LHCN-M2 (cell line): ENCODE data around the gene ZNF200. TPM values are rescaled to one million over a fixed set of nuclear protein-coding genes. Genes with fewer than 3 reads are reported as not detected.
"Not testable (repeated sequence)": the region's sequence is repeated elsewhere in the genome, so short reads cannot be mapped to it uniquely, and the experiment has no call there.

ENCODE experiments used
- DNase-seq: peaks from one replicate; pipeline ENCODE4 v3.0.0-alpha.2; 2012; ENCODE audit warnings: low read depth
- total RNA-seq: library from RNA; depleted of rRNA; stranded (reverse); fragments of >200 nt; gene quantifications from 2 replicates; pipeline ENCODE4 v1.2.3, GENCODE V29; 2014

Gene ZNF200
- total RNA-seq, 1 experiment from 2014 or later: 10.4 TPM

DNA sequence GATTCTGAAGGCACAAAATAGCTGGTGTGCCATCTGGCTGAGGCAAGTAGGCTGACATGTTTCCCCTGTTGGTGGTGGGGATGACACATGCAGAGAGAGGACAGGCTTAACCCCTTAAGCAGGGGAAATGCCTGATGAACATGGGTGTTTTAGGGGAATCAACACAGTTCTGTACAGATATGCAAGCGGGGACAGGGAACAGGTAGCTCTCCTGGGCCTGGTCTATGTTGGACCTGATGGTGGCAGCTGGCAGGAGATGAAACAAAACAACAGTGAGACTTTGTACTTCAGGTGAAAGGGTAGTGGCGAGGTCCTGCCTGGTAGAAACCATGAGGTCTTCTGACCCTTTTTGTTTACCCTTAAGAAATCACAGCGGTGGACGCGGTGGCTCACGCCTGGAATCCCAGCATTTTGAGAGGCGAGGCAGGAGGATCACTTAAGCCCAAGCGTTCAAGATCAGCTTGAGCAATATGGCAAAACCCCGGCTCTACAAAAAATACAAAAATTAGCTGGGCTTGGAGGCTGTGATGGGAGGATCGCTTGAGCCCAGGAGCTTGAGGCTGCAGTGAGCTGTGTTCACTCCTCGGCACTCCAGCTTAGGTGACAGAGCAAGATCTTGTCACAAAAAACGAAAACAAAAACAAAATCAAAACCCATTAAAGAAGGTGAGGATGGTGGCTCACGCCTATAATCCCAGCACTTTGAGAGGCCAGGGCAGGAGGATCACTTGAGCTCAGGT is 36.5 kb downstream of the ZNF200 start:
- DNase-seq: no peak

DNA sequence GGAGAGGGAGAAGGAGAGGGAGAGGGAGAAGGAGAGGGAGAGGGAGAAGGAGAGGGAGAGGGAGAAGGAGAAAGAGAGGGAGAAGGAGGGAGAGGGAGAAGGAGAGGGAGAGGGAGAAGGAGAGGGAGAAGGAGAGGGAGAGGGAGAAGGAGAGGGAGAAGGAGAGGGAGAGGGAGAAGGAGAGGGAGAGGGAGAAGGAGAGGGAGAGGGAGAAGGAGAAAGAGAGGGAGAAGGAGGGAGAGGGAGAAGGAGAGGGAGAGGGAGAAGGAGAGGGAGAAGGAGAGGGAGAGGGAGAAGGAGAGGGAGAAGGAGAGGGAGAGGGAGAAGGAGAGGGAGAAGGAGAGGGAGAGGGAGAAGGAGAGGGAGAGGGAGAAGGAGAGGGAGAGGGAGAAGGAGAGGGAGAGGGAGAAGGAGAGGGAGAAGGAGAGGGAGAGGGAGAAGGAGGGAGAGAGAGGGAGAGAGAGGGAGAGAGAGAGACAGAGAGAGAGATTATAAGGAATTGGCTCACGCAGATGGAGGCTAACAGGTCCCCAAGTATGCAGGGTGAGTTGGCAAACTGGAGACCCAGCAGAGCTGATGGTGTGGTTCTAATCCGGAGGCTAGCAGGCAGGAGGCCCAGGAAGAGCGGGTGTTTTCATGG is 37.1 kb downstream of the ZNF200 start:
- not testable (repeated sequence) for DNase-seq

DNA sequence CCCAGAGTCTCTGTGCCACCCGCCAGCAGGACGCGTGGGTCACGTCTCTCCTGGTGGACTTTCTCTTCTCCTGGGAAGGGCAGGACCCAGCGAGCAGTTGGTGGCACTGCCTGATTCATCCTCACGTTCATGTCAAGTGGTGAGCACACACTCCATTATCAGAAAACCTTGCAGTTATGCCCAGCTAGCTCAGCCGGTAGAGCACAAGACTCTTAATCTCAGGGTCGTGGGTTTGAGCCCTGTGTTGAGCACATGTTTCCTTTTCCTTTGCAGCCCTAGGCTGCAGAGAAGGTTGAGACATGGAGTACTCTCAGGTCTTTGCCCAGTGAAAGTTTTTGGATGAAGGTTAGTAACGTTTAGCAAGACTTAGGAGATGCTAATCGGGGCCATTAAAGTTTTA is 39.0 kb downstream of the ZNF200 start:
- peak; percentile 27 for DNase-seq

DNA sequence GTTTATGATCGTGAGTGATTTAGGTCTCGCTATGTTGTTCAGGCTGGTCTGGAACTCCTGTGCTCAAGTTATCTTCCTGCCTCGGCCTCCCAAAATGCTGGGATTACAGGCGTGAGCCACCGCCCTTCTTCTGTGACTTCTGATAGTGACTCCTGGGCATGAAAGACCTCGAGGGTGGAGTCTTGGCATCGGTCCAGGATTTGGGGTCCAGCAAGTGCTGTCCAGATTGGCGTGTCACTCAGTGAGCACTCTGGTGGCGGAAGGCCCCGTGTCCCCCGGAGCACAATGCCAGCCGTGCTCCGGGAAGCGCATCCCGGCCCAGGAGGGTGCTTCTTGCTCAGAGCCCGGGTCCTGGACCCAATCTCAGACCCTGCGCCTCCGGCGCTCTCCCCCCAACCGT is 40.2 kb downstream of the ZNF200 start:
- no peak for DNase-seq

DNA sequence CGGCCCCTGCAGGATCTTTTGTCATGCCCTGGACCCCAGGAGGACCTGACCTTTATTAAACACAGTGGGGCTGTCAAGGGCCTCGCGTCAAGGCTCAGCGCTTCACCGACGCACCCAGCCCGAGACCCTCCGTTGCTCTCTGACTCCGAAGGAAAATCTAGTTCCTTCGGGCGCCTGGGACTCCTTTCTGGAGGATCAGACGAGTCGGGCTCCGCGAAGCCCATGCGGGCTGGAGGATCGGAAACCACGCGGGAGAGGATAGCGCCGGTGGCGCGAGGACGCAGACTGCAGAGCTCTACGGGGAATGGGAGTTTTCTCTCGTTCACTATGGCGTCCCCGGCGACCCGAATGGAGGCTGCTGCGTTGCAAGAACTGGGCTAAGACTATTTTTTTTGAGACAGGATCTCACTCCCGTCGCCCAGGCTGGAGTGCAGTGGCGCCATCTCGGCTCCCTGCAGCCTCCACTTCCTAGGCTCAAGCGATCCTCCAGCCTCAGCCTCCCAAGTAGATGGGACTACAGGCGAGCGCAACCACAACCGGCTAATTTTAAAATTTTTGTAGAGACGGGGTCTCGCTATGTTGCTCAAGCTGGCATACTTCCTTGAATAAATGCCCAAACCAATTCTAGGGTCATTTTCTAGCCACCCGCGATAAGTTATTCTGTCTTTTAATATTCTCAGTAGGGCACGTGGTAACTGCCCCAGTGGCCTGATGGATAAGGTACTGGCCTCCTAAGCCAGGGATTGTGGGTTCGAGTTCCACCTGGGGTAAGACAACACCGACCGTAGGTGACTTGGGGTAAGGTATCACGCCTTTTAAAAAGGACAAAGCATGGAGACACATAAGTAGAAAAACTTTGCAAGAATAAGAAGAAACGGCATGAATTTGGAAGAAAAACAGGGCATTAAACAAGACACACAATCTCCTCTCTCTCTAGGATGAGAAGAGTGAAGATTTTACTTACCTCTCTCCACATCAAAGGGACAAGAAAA is 41.4 kb downstream of the ZNF200 start:
- no peak for DNase-seq

DNA sequence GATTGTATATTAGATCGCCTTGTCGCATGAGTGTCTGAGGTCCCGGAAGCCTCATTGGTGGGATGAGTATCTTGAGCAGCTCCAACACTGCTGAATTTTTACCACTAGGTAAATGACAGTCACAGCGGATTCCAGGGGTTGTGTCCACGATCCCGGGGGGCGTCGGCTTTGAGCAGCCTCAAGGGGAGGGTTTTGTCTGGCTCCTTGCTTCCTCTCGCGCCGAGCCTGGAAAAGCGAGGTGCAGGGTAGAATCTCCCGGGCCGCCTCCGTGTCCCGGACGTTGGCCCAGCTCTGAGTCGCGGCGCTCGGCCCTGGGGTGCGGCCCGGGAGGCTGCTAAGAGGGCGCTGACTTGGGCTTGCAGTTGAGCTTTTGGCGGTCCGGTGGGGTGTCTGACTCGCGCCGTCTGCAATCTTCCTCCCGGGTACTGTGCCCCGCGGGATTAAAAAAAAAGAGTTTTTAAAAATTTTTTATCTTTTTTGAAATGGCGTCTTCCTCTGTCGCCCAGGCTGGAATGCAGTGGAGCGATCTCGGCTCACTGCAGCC is 42.4 kb downstream of the ZNF200 start:
- no peak for DNase-seq

DNA sequence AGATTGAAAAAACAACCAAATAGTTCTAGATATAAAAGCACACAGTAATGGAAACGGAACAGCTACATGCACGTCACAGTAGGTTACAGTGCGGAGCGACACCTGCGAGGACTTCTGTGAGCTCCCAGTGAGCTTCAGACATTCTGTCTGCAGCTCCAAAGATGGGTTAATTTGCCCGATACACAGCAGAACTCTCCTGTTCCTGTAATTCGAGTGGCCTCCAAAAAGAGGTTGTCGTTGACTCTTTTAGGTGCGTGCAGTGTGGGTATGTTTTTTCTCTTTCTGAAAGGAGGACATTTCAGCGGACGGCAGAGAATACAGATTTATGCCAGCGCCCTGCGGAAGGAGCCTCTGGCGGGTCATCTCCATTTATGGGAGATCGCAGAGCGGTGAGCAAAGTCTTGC is 44.0 kb downstream of the ZNF200 start:
- DNase-seq: peak; percentile 18

DNA sequence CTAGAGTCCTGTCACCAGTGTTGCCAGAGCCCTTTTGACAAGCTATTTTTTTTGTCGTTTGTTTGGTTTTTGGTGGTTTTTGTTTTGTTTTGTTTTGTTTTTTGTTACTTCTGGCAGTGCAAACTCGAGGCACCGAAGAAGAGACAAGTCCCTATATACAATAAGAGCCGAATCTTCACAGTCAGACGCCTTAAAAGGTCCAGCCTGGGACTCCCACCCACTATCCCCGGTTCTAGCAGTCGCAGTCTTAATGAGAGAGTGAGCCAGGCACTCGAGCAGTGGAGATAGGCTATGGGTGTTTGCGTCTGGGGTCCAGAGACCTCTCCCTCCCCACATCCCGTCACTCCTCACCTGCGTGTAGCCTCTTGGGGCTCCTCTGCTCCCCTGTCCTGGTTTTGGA is 45.1 kb downstream of the ZNF200 start:
- DNase-seq: no peak

DNA sequence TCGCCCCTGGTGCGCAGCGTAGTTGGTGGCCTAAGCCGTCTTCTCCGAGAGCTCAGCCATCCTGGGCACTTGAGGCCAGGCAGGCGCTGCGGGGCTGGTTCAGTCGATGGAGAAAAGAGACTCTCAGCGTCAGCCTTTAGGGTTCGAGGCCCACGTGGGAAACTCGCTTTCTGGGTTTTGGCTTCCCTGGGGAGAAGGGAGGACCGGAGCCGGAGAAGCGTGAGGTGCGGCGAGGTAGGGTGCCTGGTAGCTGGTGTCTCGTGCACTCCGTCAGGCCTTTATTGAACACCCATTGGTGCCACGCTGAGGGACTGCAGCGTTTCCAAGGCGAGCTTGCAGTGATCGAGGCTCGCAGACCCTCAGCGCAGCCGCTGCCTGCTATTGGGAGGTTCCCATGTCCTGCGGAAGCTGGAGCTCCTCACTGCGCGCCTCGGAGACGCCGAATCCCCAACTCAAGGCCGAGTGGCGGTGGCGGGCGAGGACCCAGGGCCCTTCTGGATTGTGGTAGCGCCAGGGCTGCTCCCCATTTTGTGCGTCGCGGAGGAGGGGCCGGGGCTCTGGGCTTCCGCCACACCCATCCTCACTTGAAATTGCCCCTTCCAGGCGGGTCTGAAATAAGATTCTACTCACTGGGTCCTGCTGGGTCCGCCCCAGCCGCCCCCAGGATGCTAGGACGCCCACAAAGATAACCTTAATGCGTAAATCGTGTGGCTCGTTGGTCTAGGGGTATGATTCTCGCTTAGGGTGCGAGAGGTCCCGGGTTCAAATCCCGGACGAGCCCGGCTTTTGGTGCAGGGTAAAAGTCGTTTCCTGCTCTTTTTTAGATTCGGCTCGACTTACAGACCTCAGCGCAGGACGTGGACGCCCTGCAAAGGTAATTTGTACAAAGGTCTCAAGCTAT is 45.8 kb downstream of the ZNF200 start:
- DNase-seq: peak; percentile 76

DNA sequence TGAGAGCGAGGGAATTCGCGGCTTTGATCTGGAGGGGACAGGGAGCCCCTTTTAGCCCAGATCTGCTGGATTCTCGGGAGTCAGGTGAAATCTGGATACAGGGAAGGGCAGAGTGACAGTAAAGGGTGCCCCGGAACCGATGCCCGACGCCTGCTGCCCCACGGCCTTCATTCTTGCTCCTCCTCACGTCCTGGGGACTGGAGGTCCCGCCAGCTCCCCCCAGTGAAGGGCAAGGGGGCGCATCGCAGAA is 46.4 kb downstream of the ZNF200 start:
- no peak for DNase-seq

DNA sequence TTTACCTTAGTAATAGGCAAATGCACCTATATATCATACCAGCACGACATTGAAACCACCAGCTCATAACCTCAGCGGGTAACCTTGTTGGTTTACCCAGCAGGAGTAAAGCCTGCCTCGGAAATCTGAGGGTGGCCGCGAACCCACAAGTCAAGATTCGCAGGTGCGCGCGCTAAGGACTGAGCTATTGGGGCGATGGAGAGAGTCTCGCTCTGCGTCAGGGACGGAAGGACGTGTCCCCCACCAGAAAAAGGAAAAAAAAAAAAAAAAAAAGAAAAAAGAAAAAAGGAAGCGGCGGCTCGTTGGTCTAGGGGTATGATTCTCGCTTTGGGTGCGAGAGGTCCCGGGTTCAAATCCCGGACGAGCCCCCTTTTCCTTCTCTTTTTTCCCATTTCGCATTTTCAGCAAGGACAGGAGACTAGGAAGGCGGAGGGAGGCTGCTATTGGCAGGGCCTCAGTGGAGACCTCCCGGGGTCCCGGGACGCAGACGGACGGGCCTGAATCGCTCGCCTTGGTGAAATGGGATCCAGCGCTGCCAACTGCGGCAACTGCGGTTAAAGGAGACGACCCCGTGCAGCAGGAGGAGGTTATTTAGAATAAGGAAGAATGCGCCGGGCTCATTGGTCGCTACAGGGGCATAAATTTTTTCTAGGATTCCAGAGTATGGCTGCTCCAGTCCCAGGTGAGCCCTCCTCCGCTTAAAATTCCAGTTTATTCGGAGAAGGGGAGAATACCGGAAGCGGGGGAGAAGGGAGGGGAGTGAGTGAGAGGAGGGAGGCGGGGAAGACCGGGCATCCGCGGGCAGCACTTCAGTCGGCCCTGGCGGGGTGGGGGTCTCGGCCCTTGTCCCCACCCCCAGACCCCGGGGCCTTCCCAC is 46.9 kb downstream of the ZNF200 start, which contains the start of gene OR1F1:
Gene OR1F1, plus strand, starts transcription at position 407 of the 877 bp plus-strand sequence.
- DNase-seq: peak; percentile 80

DNA sequence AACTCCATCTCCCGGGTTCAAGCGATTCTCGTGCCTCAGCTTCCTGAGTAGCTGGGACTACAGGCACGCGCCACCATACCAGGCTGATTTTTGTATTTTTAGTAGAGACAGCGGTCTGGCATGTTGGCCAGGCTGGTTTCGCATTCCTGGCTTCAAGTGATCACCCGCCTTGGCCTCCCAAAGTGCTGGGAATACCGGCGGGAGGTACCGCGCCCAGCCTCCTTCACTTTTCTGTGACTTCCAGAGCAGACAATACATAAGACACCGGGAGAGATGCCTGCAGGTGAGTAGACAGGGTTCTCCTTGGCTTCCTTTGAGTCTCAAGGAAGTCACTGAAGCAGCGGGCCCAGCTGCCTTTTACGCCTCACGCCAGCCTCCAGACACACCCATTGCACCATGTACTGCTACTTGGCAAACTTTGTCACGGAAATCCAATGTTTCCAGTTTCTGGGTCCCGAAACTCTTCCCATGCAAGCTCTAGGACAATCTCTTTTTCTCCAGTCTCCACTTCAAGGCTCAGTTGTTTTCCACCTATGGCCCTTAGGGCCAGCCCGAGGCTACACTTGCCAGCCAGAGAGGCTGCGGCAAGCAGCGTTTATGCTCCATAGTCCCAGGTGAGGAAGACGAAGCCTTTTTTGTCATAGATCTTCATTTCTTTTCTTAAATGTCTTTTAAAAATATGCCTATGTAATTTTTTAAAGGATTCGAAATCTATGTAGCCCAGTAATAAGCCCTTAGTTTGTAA is 47.8 kb downstream of the ZNF200 start:
- no peak for DNase-seq

DNA sequence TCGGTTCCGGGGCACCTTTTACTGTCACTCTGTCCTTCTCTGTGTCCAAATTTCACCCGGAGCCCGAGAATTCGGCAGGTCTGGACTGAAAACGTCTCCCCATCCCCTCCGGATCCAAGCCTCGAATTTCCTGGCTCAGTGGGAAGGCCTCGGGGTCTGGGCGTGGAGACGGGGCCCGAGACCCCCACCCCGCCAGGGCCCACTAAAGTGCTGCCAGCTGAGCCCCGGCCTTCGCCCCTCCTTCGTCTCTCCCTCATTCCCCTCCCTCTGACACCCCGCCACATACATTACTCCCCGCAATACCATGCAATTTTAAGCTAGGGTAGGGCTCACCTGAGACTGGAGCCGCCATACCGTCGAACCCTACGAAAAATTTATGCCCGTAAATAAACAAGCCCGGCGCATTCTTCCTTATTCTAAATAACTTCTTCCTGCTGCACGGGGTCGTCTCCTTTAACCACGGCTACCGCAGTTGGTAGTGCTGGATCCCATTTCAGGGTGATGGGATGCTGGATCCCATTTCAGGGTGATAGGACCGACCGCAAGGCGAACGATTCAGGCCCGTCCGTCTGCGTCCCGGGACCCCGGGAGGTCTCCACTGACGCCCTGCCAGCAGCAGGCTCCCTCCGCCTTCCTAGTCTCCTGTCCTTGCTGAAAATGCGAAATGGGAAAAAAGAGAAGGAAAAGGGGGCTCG is 51.4 kb downstream of the ZNF200 start:
- DNase-seq: no peak

DNA sequence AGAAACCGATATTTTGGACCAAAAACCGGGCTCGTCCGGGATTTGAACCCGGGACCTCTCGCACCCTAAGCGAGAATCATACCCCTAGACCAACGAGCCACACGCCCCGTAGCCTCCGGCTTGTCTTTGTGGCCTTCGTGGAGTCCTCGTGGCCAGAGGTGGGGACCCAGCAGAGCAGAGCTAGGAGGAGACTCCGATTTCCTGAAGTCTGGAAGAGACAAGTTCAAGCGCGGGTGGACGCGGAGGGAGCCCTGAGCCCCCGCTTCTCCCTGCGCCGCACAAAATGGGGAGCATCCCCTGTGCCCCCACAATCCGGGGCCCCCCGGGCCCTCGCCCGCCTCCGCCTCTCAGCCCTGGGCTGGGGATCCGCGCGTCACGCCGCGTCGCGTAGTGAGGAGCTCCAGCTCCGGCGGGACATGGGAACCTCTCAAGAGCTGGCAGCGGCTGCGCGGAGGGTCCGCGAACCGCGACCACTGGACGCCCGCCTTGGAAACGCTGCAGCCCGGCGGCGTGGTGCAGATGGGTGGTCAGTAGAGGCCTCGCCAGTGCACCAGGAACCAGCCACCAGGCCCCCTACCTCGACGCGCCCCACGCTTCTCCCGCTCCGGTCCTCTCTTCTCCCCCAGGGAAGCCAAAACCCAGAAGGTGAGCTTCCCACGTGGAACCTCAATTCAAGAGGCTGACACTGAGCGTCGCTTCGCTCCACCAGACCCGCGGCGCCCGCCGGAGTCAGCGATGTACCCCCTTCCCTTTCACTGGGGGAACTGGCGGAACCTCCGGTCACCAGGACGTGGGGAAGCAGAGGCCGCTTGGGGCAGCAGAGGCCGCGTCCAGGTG is 52.1 kb downstream of the ZNF200 start:
- DNase-seq: peak; percentile 76

DNA sequence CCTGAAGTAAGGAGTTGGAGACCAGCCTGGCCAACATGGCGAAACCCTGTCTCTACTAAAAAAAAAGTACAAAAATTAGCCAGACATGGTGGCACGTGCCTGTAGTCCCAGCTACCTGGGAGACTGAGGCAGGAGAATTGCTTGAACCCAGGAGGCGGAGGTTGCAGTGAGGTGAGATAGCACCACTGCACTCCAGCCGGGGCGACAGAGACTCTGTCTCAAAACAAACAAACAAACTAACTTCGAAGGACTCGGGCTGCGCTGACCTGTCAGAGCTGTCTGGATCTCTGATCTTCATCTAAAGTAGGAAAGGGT is 52.7 kb downstream of the ZNF200 start:
- not testable (repeated sequence) for DNase-seq

DNA sequence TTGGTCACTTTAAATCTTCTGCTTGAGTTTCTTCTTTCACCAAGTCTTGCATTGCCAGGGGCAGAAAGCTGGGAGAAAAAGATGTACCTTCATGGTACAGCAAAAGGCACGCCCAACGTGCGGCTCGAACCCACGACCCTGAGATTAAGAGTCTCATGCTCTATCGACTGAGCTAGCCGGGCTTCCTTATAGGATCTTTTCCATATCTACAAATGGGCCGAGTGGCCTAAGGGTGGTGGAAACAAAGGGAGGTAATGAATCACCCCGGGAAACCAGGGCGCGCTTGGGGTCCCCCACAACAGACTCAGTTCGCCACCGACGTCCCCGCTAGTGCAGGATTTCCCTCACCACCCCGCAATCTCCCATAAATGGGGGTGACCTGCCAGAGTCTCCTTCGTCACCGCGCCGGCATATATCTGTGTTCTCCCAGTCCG is 54.5 kb downstream of the ZNF200 start:
- DNase-seq: no peak

DNA sequence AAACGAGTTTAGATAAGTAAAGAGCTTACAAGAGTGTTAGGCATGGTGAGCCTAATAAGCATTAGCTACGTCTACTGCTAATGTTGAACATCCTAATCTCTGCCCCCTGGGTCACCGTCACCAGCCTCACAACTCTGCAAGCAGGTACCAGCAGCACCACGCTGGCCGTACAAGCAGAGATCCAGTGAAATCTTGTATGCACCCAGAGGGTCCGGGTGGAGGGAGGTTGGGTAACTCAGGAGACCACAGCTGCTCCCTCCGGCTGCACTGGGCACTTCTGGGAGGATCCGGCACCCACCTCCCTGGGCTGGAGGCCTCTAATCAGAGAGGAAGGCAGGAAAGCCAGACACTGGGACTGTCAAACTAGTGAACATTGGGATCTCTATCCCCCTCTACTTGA is 55.3 kb downstream of the ZNF200 start:
- no peak for DNase-seq
